ENCODE measurements around the gene TCTA.

DNA sequence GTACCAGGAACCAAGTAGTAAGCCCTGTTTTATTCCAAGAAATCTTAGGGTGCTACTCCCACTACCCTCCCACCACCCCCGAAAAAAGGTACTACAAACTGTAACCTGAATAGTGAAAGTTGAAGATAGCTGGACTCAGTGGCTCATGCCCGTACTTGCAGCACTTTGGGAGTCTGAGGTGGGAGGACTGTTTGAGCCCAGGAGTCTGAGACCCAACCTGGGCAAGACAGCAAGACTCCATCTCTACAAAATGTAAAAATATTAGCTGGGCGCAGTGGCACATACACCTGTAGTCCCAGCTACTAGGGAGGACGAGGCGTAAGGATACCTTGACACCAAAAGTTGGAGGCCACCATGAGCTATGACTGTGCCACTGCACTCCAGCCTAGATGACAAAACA is 8.3 kb upstream of the TCTA start:
- TF ChIP-seq, protein P1, sequence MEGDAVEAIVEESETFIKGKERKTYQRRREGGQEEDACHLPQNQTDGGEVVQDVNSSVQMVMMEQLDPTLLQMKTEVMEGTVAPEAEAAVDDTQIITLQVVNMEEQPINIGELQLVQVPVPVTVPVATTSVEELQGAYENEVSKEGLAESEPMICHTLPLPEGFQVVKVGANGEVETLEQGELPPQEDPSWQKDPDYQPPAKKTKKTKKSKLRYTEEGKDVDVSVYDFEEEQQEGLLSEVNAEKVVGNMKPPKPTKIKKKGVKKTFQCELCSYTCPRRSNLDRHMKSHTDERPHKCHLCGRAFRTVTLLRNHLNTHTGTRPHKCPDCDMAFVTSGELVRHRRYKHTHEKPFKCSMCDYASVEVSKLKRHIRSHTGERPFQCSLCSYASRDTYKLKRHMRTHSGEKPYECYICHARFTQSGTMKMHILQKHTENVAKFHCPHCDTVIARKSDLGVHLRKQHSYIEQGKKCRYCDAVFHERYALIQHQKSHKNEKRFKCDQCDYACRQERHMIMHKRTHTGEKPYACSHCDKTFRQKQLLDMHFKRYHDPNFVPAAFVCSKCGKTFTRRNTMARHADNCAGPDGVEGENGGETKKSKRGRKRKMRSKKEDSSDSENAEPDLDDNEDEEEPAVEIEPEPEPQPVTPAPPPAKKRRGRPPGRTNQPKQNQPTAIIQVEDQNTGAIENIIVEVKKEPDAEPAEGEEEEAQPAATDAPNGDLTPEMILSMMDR (IDR thresholded peaks at IDR 0.05 in 4 of 5, conservative IDR thresholded peaks at IDR 0.05 in 1 of 5): no peak
- no peak for TF ChIP-seq POLR2A (IDR thresholded peaks at IDR 0.05)

All from gastrocnemius medialis (tissue), 4 donors.